DND-41 (cell line): ENCODE results near the gene USP10.

Source experiments
- ATAC-seq: fragments of 200-7000 bp; cut with Tn5 transposase; 3 replicates; pipeline ENCODE4 v1.9.1; 2021; ENCODE audit warnings: low read depth; ENCODE audit not compliant: insufficient read depth
- DNase-seq: peaks from one replicate; pipeline ENCODE4 v3.0.0-alpha.2; 2020
- H2AFZ ChIP-seq: 2 replicates; pipeline ENCODE4 v1.6.0; 2012; ENCODE audit warnings: low read depth, low read length
- H3K27ac ChIP-seq: 2 replicates; pipeline ENCODE4 v1.5.1; 2012; ENCODE audit warnings: low read length, inconsistent platforms
- H3K27me3 ChIP-seq: fragments of 200-600 bp; sonication (generic); 2 replicates; pipeline ENCODE4 v1.6.0; 2012; ENCODE audit warnings: low read length, mild to moderate bottlenecking, inconsistent platforms; ENCODE audit not compliant: insufficient read depth, poor library complexity
- H3K36me3 ChIP-seq: 2 replicates; pipeline ENCODE4 v1.5.1; 2012; ENCODE audit warnings: low read length, inconsistent platforms; ENCODE audit not compliant: insufficient read depth
- H3K4me1 ChIP-seq: 2 replicates; pipeline ENCODE4 v1.5.1; 2012; ENCODE audit warnings: mild to moderate bottlenecking, low read length; ENCODE audit not compliant: insufficient read depth
- H3K4me2 ChIP-seq: 2 replicates; pipeline ENCODE4 v1.6.0; 2012; ENCODE audit warnings: mild to moderate bottlenecking, moderate library complexity, low read length, inconsistent platforms; ENCODE audit not compliant: insufficient read depth
- H3K4me3 ChIP-seq, 2 experiments: fragments of 200-600 bp in 1 of 2; shearing (Covaris generic) in 1 of 2; 2 replicates each; pipeline ENCODE4 v1.5.1; 2012 to 2016; ENCODE audit warnings: inconsistent platforms in 2 of 2, low read length in 2 of 2, mild to moderate bottlenecking in 2 of 2, low read depth in 1 of 2, moderate library complexity in 1 of 2
- H3K79me2 ChIP-seq: 2 replicates; pipeline ENCODE4 v1.6.0; 2012; ENCODE audit warnings: low read length, inconsistent platforms; ENCODE audit not compliant: insufficient read depth
- H3K9ac ChIP-seq: 2 replicates; pipeline ENCODE4 v1.6.0; 2012; ENCODE audit warnings: low read depth, mild to moderate bottlenecking, inconsistent platforms, low read length, moderate library complexity
- H3K9me3 ChIP-seq: 2 replicates; pipeline ENCODE4 v1.5.1; 2012; ENCODE audit warnings: low read length, moderate library complexity, mild to moderate bottlenecking, inconsistent platforms; ENCODE audit not compliant: insufficient read depth, severe bottlenecking
- H4K20me1 ChIP-seq: 2 replicates; pipeline ENCODE4 v1.6.0; 2012; ENCODE audit warnings: low read length; ENCODE audit not compliant: insufficient read depth
- EZH2 ChIP-seq: IDR thresholded peaks from 3 replicates; pipeline ENCODE4 v1.6.1; 2012; ENCODE audit warnings: borderline replicate concordance, low read depth, mild to moderate bottlenecking, moderate library complexity, low read length, inconsistent platforms; ENCODE audit not compliant: severe bottlenecking
- TF ChIP-seq, protein P1 (sequence below): IDR thresholded peaks from 2 replicates; pipeline ENCODE4 v1.5.1; 2012; ENCODE audit warnings: borderline replicate concordance, low read length, moderate library complexity, mild to moderate bottlenecking; ENCODE audit not compliant: poor library complexity, severe bottlenecking; ENCODE audit errors: extremely low read depth

The USP10 gene

GRCh38 chr16:84766978-84767773 lies 67.4 kb downstream of the USP10 start:
- no peak for DNase-seq
- H3K4me1 ChIP-seq = no peaks in the 10 kb centered on the region
- H3K4me3 ChIP-seq = no peak overlapping the region
- no peak overlapping the region for H3K27ac ChIP-seq
- H3K36me3 ChIP-seq = peaks cover 87% of the 10 kb centered on the region
- H4K20me1 ChIP-seq = peaks cover 18% of the 10 kb centered on the region
- H2AFZ ChIP-seq = no peak overlapping the region
- TF ChIP-seq, protein P1, sequence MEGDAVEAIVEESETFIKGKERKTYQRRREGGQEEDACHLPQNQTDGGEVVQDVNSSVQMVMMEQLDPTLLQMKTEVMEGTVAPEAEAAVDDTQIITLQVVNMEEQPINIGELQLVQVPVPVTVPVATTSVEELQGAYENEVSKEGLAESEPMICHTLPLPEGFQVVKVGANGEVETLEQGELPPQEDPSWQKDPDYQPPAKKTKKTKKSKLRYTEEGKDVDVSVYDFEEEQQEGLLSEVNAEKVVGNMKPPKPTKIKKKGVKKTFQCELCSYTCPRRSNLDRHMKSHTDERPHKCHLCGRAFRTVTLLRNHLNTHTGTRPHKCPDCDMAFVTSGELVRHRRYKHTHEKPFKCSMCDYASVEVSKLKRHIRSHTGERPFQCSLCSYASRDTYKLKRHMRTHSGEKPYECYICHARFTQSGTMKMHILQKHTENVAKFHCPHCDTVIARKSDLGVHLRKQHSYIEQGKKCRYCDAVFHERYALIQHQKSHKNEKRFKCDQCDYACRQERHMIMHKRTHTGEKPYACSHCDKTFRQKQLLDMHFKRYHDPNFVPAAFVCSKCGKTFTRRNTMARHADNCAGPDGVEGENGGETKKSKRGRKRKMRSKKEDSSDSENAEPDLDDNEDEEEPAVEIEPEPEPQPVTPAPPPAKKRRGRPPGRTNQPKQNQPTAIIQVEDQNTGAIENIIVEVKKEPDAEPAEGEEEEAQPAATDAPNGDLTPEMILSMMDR = no peak
- no peak for TF ChIP-seq EZH2
- H3K4me2 ChIP-seq = no peak overlapping the region
- no peak overlapping the region for H3K9ac ChIP-seq
- no peaks in the 10 kb centered on the region for H3K9me3 ChIP-seq
- no peak for ATAC-seq
- peaks cover 5% of the 10 kb centered on the region; the same call in 1 of the 2 replicates for H3K79me2 ChIP-seq
- no peaks in the 10 kb centered on the region for H3K27me3 ChIP-seq

DNA sequence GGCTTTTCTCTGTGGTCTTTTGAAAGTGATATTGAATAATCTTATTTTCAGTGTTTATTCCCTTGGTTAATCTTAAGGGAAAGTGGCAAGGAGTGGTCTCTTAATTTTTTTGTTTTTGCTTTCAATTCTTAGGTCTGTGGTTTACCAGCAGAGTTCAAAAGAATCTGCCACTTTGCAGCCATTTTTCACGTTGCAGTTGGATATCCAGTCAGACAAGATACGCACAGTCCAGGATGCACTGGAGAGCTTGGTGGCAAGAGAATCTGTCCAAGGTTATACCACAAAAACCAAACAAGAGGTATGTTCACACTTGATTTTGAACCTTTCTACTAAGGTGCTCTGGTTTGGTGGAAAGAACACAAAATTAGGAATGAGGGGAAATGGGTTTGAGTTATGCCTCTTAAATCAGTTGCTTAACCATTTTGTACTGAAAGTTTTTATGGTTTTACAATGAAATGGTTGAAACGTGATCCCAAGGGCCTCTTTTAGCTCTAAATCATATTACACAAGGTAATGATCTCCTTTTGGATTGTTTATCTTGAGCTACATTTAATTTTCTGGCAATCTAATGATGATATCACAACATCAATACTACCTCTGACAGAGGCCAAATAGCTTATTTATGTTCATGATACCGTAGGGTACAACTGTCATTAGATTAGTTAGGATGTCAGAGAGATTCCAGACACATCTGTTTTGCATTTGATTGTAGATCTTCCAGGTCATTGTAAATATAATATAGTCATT lies 68.4 kb downstream of the USP10 start:
- no peaks in the 10 kb centered on the region for H3K4me1 ChIP-seq
- H3K27me3 ChIP-seq = no peaks in the 10 kb centered on the region
- H3K27ac ChIP-seq = no peak overlapping the region
- DNase-seq (no peak), ATAC-seq (peak; percentile 42; the same call in 1 of the 3 replicates)
- TF ChIP-seq, protein P1 = no peak
- no peak for TF ChIP-seq EZH2
- no peak overlapping the region for H3K4me3 ChIP-seq
- no peaks in the 10 kb centered on the region for H3K9me3 ChIP-seq
- H4K20me1 ChIP-seq = peaks cover 23% of the 10 kb centered on the region
- H3K36me3 ChIP-seq = peaks cover 90% of the 10 kb centered on the region
- no peak overlapping the region for H3K9ac ChIP-seq
- H2AFZ ChIP-seq = no peak overlapping the region
- H3K79me2 ChIP-seq = peaks cover 5% of the 10 kb centered on the region; the same call in 1 of the 2 replicates
- no peak overlapping the region for H3K4me2 ChIP-seq

DNA sequence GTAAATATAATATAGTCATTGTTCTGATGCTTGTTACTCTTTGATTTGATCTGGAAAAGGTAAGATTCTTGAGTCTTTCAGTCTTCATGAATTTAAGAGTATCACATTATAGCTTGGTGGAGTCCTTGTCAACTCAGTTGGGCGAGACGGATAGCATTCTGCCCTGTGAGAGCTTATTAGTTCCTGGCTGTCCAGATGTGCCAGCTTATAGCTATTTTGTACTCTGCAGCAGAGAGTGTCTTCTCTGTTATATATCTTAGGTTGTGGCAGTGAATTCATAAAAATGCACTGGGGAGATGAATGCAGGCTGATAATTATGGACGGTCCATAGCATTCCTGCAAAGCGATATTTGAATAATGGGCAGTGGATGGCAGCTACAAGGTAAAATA lies 69.0 kb downstream of the USP10 start:
- Histone ChIP-seq H3K4me1 (no peaks in the 10 kb centered on the region), H3K9ac (no peak overlapping the region), H3K9me3 (no peaks in the 10 kb centered on the region), H4K20me1 (peaks cover 18% of the 10 kb centered on the region; the same call in 1 of the 2 replicates), H3K4me2 (no peak overlapping the region), H3K79me2 (no peaks in the 10 kb centered on the region; the same call in 1 of the 2 replicates), H3K36me3 (peaks cover 89% of the 10 kb centered on the region), H2AFZ (no peak overlapping the region), H3K27me3 (no peaks in the 10 kb centered on the region), H3K27ac (no peak overlapping the region), H3K4me3 (no peak overlapping the region)
- ATAC-seq = no peak
- no peak for DNase-seq
- TF ChIP-seq, protein P1 = no peak
- TF ChIP-seq EZH2 = no peak
